D721Med (cell line): ENCODE results near the gene FOXP1.

Experiments
- DNase-seq: peaks from one replicate; pipeline ENCODE4 v3.0.0; 2011; ENCODE audit warnings: low spot score; ENCODE audit not compliant: insufficient read length
- FAIRE-seq: peaks from 2 replicates; lab custom pipeline; 2011; peaks lifted over from hg19 to GRCh38; lab: Jason Lieb, UNC
- TF ChIP-seq, protein P1 (sequence below): IDR thresholded peaks from 2 replicates; pipeline ENCODE4 v1.5.1; 2012; ENCODE audit warnings: mild to moderate bottlenecking, control low read depth; ENCODE audit not compliant: insufficient read depth; ENCODE audit errors: missing control alignments

Gene FOXP1

DNA sequence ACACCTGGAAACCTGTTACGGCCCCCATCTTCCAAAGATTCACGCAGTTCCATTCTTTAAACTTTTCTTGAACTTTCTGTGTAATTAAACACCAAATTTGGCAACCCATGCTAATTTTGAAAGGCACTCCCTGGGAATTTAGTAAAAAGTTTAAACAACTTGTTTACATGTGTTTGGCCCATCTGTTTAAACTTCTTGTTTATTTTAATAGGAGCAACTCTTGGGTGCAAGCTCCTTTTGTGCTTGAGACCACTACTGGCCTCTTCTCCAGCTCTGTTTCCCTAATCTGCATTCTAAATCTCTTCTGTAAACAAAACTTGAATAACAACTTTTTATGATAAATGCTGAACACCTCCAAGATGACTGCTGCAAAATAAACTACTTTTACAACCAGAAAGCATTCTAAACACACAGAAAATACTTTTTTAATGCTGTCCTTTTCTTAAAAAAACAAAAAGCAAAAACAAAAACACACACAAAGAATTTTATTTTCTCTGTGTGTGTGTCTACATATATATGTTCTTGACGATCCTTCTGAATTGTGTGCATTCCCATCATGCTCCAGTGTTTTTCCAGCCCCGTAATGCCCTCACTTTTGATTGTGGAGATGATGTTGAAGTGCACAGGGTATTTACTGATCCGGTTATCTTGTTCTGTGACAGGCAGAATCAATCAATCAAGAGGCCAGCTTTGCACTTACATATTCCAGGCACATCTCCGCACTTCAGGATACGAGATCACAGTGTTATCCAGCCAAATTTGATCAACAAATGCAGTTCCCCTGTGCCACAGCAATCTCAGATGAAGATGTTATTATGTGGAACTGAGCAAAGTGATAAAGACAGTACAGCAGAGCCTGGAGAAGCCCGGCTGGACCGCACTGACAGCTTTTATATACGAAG is 416.9 kb downstream of the FOXP1 start:
- TF ChIP-seq, protein P1, sequence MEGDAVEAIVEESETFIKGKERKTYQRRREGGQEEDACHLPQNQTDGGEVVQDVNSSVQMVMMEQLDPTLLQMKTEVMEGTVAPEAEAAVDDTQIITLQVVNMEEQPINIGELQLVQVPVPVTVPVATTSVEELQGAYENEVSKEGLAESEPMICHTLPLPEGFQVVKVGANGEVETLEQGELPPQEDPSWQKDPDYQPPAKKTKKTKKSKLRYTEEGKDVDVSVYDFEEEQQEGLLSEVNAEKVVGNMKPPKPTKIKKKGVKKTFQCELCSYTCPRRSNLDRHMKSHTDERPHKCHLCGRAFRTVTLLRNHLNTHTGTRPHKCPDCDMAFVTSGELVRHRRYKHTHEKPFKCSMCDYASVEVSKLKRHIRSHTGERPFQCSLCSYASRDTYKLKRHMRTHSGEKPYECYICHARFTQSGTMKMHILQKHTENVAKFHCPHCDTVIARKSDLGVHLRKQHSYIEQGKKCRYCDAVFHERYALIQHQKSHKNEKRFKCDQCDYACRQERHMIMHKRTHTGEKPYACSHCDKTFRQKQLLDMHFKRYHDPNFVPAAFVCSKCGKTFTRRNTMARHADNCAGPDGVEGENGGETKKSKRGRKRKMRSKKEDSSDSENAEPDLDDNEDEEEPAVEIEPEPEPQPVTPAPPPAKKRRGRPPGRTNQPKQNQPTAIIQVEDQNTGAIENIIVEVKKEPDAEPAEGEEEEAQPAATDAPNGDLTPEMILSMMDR: no peak
- DNase-seq (no peak), FAIRE-seq (no peak)

GRCh38 chr3:71164881-71165280 is 418.6 kb downstream of the FOXP1 start:
- DNase-seq (no peak), FAIRE-seq (no peak)
- TF ChIP-seq, protein P1: no peak

GRCh38 chr3:71163198-71163918 is 420.2 kb downstream of the FOXP1 start:
- TF ChIP-seq, protein P1: no peak
- no peak for FAIRE-seq
- no peak for DNase-seq

DNA sequence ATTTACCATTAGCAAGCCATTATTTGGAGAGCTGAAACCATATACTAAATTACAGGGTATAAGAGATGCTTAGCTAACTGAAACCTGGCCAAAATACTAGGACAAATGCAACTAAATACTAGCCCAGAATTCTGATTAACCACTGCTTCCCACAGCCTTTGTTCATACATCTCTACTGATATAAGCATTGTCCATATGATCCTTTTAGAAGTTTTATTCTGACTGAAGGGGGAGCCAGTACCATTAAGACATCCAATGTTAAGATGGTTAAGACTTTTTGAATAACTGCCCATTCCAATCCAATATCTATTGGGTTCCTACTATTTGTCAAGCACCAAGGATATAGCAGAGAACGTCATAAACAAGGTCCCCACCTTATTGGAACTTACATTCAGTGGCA is 421.3 kb downstream of the FOXP1 start:
- no peak for FAIRE-seq

GRCh38 chr3:71160785-71161546 is 422.6 kb downstream of the FOXP1 start:
- no peak for FAIRE-seq
- no peak for DNase-seq
- TF ChIP-seq, protein P1: no peak

More for the DNA sequence above, 421.3 kb downstream of the FOXP1 start:
- no peak for DNase-seq
- TF ChIP-seq, protein P1: no peak

DNA sequence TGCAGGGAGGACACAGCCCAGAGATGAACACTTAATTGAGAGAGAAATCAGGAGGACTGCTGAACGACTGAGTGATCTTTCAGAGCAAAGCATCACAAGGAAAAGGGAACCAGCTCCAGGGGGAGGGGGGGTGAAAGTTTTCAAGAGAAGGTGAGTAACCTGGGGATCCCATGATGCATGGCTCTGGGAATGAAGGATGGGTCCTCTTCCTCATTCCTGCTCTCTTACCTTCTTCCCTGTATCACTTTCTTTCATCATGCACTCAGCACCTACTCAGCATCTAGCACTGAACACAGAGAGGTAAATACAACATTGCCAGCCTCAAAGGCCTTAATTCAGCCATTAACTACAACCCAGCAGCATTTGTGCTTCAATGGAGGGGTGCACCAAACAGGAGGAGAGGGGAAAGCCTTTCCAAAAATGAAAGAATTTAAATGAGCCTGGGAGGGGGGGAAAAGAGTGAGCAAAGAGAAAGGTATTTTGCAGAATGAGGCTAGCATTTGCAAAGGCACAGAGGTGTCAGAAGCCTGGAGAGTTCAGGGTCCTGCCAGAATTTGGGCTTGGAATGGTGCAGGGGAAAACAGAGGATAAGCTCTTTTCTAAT is 427.4 kb downstream of the FOXP1 start:
- FAIRE-seq (no peak), DNase-seq (no peak)
- TF ChIP-seq, protein P1: no peak
